ENCODE data around the gene SVIL.
"Not testable (repeated sequence)": the region's sequence is repeated elsewhere in the genome, so short reads cannot be mapped to it uniquely, and the experiment has no call there.

The SVIL gene

DNA sequence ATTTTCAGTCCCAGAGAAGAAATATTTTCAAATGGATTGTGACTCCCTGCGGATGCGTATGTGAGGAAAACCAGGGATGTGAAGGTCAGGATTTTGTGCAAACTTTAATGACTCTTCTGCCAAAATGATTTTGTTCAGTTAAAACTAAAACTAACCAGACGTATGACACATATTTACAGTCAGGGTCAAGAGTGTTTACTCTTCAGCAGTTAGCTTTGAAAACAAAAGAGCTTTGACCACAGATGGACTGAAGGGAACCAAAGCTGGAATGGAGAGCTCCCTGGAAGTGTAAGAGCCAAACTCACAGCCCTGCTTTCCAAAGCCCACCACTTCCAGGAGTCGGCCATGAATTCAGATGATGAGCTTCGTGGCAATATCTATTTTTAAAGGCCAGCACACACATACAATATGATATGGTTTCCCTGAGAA is 15.5 kb downstream of the SVIL start:
- DNase-seq = no peak

DNA sequence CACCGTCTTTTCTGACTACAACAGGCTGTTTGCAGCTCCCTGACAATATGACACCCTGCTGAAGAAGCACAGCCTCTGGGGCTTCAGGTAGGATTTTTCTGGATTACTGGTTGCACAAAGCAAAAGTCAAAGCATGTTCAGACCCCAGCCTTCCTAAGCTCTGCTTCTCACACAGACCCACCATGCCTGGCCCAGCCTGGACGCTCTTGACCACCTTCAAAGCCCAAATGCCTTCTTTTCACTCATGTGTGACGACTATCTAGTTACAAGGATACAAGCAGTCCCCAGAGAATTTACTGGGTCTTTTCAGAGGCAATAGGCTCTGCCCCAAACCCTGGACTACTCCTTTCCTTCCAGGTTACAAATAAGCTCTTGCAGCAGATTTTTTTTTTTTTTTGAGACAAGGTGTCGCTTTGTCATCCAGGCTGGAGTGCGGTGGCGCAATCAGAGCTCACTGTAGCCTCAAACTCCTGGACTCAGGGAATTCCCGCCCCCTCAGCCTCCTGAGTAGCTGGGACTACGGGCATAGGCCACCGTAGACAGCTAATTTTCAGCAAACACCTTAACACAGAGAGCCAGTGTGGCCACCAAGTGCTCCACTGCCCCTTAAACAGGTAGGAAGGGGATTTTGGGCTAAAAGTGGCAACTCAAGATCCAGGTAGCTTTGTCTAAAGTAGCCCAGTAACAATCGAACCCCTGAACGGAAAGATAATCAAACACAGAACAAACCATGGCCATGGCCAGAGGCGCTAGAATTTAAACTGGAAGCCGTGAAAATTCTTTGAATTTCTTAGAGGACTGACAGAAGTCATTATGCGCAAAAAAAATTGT is 16.2 kb downstream of the SVIL start:
- DNase-seq = no peak

GRCh38 chr10:29617880-29618340 is 16.9 kb downstream of the SVIL start:
- no peak for DNase-seq

DNA sequence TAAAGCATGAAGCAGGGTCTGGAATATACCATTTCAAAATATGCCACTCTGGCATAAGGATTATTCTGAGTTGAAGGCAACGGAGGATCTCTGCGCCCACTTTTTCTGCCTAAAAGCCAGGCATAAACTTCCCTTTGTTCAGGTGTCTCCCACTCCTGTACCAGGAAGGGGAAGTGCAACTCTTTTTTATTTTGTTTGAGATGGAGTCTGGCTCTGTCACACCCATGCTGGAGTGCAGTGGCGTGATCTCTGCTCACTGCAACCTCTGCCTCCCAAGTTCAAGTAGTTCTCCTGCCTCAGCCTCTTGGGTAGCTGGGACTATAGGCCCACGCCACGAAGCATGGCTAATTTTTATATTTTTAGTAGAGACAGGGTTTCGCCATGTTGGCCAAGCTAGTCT is 18.2 kb downstream of the SVIL start:
- no peak for DNase-seq

- no peak for DNase-seq
Observed at GRCh38 chr10:29615195-29615594, 19.6 kb downstream of the SVIL start.

- DNase-seq = not testable (repeated sequence)
Observed at GRCh38 chr10:29614289-29614688, 20.5 kb downstream of the SVIL start.

- no peak for DNase-seq
Observed at GRCh38 chr10:29613791-29614190, 21.0 kb downstream of the SVIL start.

DNA sequence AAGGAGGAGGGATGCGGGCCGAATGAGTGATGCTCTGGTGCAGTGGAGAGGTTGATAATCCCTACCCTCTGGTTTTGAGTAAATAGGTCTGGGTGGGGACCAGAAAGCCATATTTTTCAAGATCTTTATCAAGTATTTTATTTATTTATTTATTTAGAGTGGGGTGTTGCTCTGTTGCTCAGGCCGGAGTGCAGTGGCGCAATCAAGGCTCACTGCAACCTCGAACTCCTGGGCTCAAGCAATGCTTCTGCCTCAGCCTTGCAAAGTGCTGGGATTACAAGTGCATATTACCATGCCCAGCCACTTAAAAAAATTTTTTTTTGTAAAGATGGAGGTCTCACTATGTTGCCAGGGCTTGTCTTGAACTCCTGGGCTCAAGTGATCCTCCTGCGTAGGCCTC is 21.6 kb downstream of the SVIL start:
- no peak for DNase-seq

GRCh38 chr10:29612657-29613056 is 22.1 kb downstream of the SVIL start:
- no peak for DNase-seq

DNA sequence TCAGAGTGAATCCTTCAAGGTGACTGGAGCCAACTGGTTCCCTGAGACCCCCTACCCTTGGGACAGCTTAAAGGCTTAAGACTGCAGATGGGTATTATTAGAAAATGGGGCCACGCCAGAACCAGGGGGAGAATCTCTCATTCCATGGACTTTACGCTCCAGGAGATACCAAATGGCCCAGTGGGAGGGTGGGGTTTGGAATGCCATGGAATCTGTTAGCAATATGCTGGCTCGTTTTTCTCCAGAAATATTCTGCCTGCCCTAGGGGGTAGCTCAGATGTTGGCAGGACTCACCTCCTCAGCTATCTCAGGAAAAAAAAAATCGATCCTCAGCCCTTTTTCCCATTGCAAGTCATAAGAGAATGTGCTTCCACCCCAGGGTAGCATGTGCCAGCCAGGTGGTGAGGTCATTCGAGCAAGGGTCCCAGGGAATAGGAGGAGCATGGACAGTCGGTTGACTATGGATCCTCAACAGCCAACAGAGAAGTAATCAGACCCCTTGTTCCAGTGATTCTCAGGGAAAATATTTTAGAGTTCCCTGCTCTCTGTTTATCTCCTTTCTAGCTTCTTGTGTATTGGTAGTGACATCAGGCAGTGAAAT is 22.9 kb downstream of the SVIL start:
- DNase-seq = no peak

- DNase-seq = no peak
Observed at GRCh38 chr10:29610876-29611647, 23.7 kb downstream of the SVIL start.

DNA sequence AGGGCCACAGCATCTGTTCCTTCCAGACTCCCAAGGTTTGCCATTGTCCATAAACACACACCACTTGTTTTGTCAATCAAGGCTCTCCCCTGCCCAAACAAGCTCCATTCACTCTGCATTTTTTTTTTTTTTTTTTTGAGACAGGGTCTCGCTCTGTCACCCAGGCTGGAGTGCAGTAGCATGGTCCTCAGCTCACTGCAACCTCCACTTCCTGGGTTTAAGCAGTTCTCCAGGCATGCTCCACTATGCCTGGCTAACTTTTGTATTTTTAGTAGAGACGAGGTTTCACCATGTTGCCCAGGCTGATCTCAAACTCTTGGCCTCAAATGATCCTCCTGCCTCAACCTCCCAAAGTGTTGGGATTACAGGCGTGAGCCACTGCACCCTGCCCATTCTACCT is 24.4 kb downstream of the SVIL start:
- DNase-seq = not testable (repeated sequence)

- DNase-seq = no peak
Observed at GRCh38 chr10:29609696-29610095, 25.1 kb downstream of the SVIL start.

DNA sequence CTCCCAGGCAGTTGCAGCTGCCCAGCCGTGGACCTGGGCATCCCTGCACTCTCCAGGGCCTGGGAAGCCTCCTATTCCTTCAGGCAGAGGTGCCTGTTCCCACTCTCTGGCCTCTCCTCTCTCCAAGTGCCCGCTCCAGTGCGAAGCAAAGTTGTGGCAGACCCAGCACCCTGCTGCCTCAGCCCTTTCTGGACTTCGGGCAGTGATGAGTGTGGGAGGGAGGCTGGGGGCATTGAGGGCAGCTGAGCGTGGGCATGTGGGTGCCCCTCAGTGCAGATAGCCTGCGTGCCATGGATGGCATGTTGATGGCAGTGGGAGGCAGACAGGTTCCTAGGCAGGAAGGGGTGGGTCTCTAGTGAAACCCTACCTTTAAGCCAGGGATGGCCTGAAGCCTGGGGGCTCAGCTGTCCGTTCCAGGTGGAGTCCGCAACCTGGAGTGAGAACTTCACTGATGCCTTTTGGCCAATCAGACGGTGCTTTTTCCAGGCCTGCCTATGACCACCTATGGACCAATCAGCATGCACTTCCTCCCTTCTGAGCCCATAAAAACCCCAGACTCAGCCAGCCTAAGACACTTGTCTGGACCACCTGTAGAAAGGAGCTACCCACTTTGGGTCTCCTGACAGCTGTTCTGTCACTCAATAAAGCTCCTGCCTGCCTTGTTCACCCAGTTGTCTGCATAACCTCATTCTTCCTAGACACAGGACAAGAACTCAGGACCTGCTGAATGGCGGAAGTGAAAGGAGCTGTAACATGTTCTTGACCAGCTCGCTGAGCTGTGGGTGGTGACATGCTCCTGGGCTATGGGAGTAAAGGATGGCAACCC is 26.1 kb downstream of the SVIL start:
- DNase-seq = no peak

DNA sequence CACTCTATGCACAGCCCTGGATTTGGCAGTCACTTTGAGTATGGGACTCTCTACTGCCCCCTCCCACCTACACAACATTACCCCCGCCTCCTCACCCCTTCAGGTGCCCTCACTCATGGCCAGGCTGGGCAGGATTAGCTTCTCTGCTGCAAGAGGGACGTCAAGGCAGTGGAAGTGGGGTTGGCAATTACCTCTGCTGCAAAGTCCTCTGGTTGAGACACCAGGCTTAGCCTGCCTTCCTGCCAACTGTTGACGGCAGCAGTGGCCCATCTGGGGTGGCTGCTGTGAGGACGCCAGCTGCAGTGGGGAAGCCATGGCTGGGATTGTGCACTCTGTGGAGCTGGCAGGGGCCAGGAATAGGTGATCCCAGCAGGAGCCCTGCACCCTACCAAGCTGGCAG is 26.7 kb downstream of the SVIL start:
- no peak for DNase-seq

DNA sequence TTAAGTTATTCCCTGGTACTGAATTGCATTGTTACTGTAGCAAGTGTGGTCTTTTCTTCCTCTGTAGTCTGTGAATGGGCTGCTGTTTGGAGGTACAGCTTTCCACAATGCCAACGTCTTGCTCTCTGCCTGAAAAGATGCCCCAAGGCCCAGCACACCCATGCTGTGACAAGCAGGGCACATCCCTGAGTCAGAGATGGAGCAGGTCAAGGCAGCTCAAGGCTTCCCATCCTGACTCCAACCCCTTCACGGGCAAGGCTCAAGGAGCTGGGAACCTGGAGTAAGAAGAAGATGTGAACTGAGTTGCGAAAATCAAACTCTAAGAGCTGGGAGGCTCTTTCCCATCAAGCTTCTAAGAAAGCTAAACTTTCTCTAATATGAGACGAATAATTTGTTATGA is 27.2 kb downstream of the SVIL start:
- no peak for DNase-seq

DNA sequence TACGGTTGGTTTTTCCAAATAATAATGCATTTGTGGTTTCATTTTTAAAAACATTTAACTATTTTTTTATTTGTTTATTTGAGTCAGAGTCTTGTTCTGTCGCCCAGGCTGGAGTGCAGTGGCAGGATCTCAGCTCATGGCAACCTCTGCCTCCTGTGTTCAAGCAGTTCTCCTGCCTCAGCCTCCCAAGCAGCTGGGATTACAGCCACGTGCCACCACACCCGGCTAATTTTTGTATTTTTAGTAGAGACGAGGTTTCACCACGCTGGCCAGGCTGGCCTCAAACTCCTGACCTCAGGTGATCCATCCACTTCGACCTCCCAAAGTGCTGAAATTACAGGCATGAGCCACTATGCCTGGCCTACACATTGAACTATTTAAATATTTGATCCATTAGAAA is 28.1 kb downstream of the SVIL start:
- DNase-seq = not testable (repeated sequence)

DNA sequence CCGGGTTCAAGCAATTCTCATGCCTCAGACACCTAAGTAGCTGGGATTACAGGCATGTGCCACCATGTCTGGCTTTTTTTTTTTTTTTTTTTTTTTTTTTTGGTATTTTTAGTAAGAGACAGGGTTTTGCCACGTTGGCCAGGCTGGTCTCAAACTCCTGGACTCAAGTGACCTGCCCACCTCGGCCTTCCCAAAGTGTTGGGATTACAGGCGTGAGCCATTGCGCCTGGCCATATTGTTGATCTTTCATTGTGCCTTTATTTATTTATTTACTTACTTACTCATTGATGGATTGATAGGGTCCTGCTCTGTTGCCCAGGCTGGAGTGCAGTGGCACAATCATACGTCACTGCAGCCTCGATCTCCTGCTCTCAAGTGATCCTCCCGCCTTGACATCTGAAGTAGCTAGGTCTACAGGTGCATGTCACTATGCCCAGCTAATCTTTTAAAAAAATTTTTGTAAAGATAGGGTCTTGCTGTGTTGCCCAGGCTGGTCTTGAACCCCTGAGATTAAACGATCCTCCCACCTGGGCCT is 30.4 kb downstream of the SVIL start:
- DNase-seq = no peak

- no peak for DNase-seq
Observed at GRCh38 chr10:29603223-29603896, 31.4 kb downstream of the SVIL start.

DNA sequence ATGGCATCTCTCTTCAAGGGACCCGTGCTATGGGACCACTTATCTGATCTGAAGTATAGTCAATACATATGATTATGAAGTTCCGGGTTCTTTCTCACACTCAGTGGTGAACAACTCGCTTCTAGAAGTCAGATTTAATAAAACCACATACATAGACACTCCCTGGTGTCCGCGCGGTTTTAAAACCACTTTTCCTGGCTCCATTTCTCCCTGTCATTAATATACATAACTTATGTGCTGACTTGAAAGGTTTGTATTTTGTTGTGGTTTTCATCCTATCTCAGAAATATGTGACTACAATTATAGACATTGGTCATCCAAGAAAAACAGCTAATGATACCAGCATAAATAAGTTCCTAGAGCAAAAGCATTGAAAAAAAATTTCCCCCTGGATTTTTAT is 34.0 kb downstream of the SVIL start:
- no peak for DNase-seq

DNA sequence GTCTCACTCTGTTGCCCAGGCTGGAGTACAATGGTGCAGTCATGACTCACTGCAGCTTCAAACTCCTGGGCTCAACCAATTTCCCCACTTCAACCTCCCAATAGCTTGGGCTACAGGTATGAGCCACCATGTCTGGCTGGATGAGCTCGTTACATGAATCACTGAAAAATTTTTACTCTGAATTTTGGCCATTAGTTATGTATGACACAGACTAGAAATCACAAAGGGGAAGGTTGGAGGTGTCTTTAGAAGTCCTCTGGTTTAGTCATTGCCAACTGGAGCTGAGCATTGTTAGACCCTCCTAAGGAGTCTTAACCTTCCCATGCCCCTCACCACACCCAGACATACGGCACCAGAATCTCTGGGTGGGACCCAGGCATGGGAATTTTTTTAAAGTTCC is 34.7 kb downstream of the SVIL start:
- DNase-seq = no peak

GRCh38 chr10:29598851-29599311 is 35.9 kb downstream of the SVIL start:
- no peak for DNase-seq
